PC-3 (cell line): ENCODE results near the gene RAP1GAP.

Experiments
- CTCF ChIP-seq: fragments of 300-600 bp; sonication (generic); conservative IDR thresholded peaks from 2 replicates; pipeline ENCODE4 v1.5.1; 2017; ENCODE audit warnings: antibody characterized with exemption, low read depth, mild to moderate bottlenecking, low read length
- EZH2 ChIP-seq: fragments of 300-600 bp; sonication (generic); IDR thresholded peaks from one replicate; pipeline ENCODE4 v1.6.1; 2017; ENCODE audit warnings: antibody characterized with exemption, mild to moderate bottlenecking, low read length; ENCODE audit not compliant: unreplicated experiment

- no peak for TF ChIP-seq EZH2
- TF ChIP-seq CTCF, result no peak
Measured at GRCh38 chr1:21672478-21673276, 3.5 kb upstream of the RAP1GAP start.
